ENCODE results near the gene MYOM1.

The MYOM1 gene

GRCh38 chr18:3060667-3061580 is 158.8 kb downstream of the MYOM1 start:
- TF ChIP-seq GATA2 (IDR thresholded peaks at IDR 0.05; ENCODE audit: low read depth, low read length) (no peak), GATA3 (IDR thresholded peaks at IDR 0.05; ENCODE audit: low read depth, low read length) (no peak)

- TF ChIP-seq GATA2 (IDR thresholded peaks at IDR 0.05; ENCODE audit: low read depth, low read length), result no peak
- TF ChIP-seq GATA3 (IDR thresholded peaks at IDR 0.05; ENCODE audit: low read depth, low read length), result no peak
Observed at GRCh38 chr18:3059272-3059671, 160.5 kb downstream of the MYOM1 start.

GRCh38 chr18:3058328-3059191 is 161.2 kb downstream of the MYOM1 start:
- TF ChIP-seq GATA2 (IDR thresholded peaks at IDR 0.05; ENCODE audit: low read depth, low read length) (no peak), GATA3 (IDR thresholded peaks at IDR 0.05; ENCODE audit: low read depth, low read length) (no peak)

- TF ChIP-seq GATA2 (IDR thresholded peaks at IDR 0.05; ENCODE audit: low read depth, low read length) (no peak), GATA3 (IDR thresholded peaks at IDR 0.05; ENCODE audit: low read depth, low read length) (no peak)
Observed at GRCh38 chr18:3057526-3057925, 162.2 kb downstream of the MYOM1 start.

- TF ChIP-seq GATA2 (IDR thresholded peaks at IDR 0.05; ENCODE audit: low read depth, low read length), result no peak
- no peak for TF ChIP-seq GATA3 (IDR thresholded peaks at IDR 0.05; ENCODE audit: low read depth, low read length)
Observed at GRCh38 chr18:3056311-3056710, 163.5 kb downstream of the MYOM1 start.

GRCh38 chr18:3055816-3056215 is 164.0 kb downstream of the MYOM1 start:
- TF ChIP-seq GATA3 (IDR thresholded peaks at IDR 0.05; ENCODE audit: low read depth, low read length) (no peak), GATA2 (IDR thresholded peaks at IDR 0.05; ENCODE audit: low read depth, low read length) (no peak)

GRCh38 chr18:3055186-3055728 is 164.5 kb downstream of the MYOM1 start:
- no peak for TF ChIP-seq GATA3 (IDR thresholded peaks at IDR 0.05; ENCODE audit: low read depth, low read length)
- TF ChIP-seq GATA2 (IDR thresholded peaks at IDR 0.05; ENCODE audit: low read depth, low read length), result no peak

- no peak for TF ChIP-seq GATA2 (IDR thresholded peaks at IDR 0.05; ENCODE audit: low read depth, low read length)
- no peak for TF ChIP-seq GATA3 (IDR thresholded peaks at IDR 0.05; ENCODE audit: low read depth, low read length)
Observed at GRCh38 chr18:3054780-3055179, 165.0 kb downstream of the MYOM1 start.

GRCh38 chr18:3054214-3054613 is 165.6 kb downstream of the MYOM1 start:
- TF ChIP-seq GATA2 (IDR thresholded peaks at IDR 0.05; ENCODE audit: low read depth, low read length) (no peak), GATA3 (IDR thresholded peaks at IDR 0.05; ENCODE audit: low read depth, low read length) (no peak)

GRCh38 chr18:3053081-3053480 is 166.7 kb downstream of the MYOM1 start:
- no peak for TF ChIP-seq GATA2 (IDR thresholded peaks at IDR 0.05; ENCODE audit: low read depth, low read length)
- TF ChIP-seq GATA3 (IDR thresholded peaks at IDR 0.05; ENCODE audit: low read depth, low read length), result no peak

- TF ChIP-seq GATA3 (IDR thresholded peaks at IDR 0.05; ENCODE audit: low read depth, low read length) (no peak), GATA2 (IDR thresholded peaks at IDR 0.05; ENCODE audit: low read depth, low read length) (no peak)
Observed at GRCh38 chr18:3052411-3052758, 167.4 kb downstream of the MYOM1 start.

GRCh38 chr18:3051718-3052410 is 167.9 kb downstream of the MYOM1 start:
- TF ChIP-seq GATA3 (IDR thresholded peaks at IDR 0.05; ENCODE audit: low read depth, low read length) (no peak), GATA2 (IDR thresholded peaks at IDR 0.05; ENCODE audit: low read depth, low read length) (no peak)

GRCh38 chr18:3048820-3049349 is 170.9 kb downstream of the MYOM1 start:
- TF ChIP-seq GATA3 (IDR thresholded peaks at IDR 0.05; ENCODE audit: low read depth, low read length), result no peak
- no peak for TF ChIP-seq GATA2 (IDR thresholded peaks at IDR 0.05; ENCODE audit: low read depth, low read length)

Data from SH-SY5Y (cell line).